Mucosa of stomach (tissue), 1 donor: Measurements from ENCODE around the gene FRMD6.

ENCODE experiments used
- H3K27me3 ChIP-seq: one replicate; pipeline ENCODE4 v1.7.0; 2013; ENCODE audit warnings: mild to moderate bottlenecking, low read length; ENCODE audit not compliant: control insufficient read depth, insufficient read depth
- H3K36me3 ChIP-seq: one replicate; pipeline ENCODE4 v1.7.0; 2013; ENCODE audit warnings: low read length; ENCODE audit not compliant: control insufficient read depth, insufficient read depth
- H3K4me1 ChIP-seq: one replicate; pipeline ENCODE4 v1.7.0; 2013; ENCODE audit warnings: mild to moderate bottlenecking, low read length; ENCODE audit not compliant: control insufficient read depth, insufficient read depth
- H3K4me3 ChIP-seq: one replicate; pipeline ENCODE4 v1.7.0; 2013; ENCODE audit warnings: low read length
- H3K9ac ChIP-seq: one replicate; pipeline ENCODE4 v1.7.0; 2013; ENCODE audit warnings: mild to moderate bottlenecking, low read length, moderate library complexity
- H3K9me3 ChIP-seq: one replicate; pipeline ENCODE4 v1.7.0; 2013; ENCODE audit warnings: mild to moderate bottlenecking, low read length, moderate library complexity; ENCODE audit not compliant: control insufficient read depth
- donor health status: Pancreatic carcinoma.

Gene FRMD6

DNA sequence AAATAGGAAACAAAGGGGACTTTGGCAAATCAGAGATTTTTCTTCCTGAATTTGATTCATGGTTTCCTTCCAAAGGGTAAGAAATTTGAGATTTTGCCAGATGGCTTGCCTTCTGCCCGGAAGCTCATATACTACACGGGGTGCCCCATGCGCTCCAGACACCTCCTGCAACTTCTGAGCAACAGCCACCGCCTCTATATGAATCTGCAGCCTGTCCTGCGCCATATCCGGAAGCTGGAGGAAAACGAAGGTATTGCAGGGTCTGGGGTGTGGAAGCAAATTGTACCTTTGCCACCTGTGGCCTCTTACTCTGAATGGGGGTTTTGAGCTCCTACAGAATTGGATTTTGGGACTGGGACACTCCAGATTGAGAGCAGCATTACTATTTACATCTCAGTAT is 63.5 kb downstream of the FRMD6 start:
- Histone ChIP-seq H3K4me1 (no peaks in the 10 kb centered on the region), H3K36me3 (no peaks in the 10 kb centered on the region)

GRCh38 chr14:51715742-51716141 is 64.0 kb downstream of the FRMD6 start:
- H3K36me3 ChIP-seq: no peaks in the 10 kb centered on the region
- H3K4me3 ChIP-seq: no peak overlapping the region
- no peaks in the 10 kb centered on the region for H3K4me1 ChIP-seq
- H3K9me3 ChIP-seq: no peaks in the 10 kb centered on the region
- H3K9ac ChIP-seq: no peak overlapping the region
- no peaks in the 10 kb centered on the region for H3K27me3 ChIP-seq

More for the DNA sequence above, 63.5 kb downstream of the FRMD6 start:
- Histone ChIP-seq H3K27me3 (no peaks in the 10 kb centered on the region), H3K4me3 (no peak overlapping the region), H3K9ac (no peak overlapping the region), H3K9me3 (no peaks in the 10 kb centered on the region)

GRCh38 chr14:51716610-51717009 is 64.9 kb downstream of the FRMD6 start:
- H3K9ac ChIP-seq: no peak overlapping the region
- no peaks in the 10 kb centered on the region for H3K4me1 ChIP-seq
- no peaks in the 10 kb centered on the region for H3K9me3 ChIP-seq
- H3K36me3 ChIP-seq: no peaks in the 10 kb centered on the region
- H3K27me3 ChIP-seq: no peaks in the 10 kb centered on the region
- no peak overlapping the region for H3K4me3 ChIP-seq

GRCh38 chr14:51717766-51718165 is 66.1 kb downstream of the FRMD6 start:
- Histone ChIP-seq H3K27me3 (no peaks in the 10 kb centered on the region), H3K36me3 (no peaks in the 10 kb centered on the region), H3K4me1 (no peaks in the 10 kb centered on the region), H3K9ac (no peak overlapping the region), H3K9me3 (no peaks in the 10 kb centered on the region), H3K4me3 (no peak overlapping the region)

- no peaks in the 10 kb centered on the region for H3K27me3 ChIP-seq
- no peaks in the 10 kb centered on the region for H3K9me3 ChIP-seq
- H3K4me1 ChIP-seq: no peaks in the 10 kb centered on the region
- H3K4me3 ChIP-seq: no peak overlapping the region
- H3K36me3 ChIP-seq: no peaks in the 10 kb centered on the region
- no peak overlapping the region for H3K9ac ChIP-seq
These were observed 68.2 kb downstream of the FRMD6 start for GRCh38 chr14:51719955-51720354.

GRCh38 chr14:51723990-51724389 is 72.3 kb downstream of the FRMD6 start:
- no peak overlapping the region for H3K4me3 ChIP-seq
- no peaks in the 10 kb centered on the region for H3K36me3 ChIP-seq
- H3K4me1 ChIP-seq: no peaks in the 10 kb centered on the region
- H3K9me3 ChIP-seq: no peaks in the 10 kb centered on the region
- H3K9ac ChIP-seq: no peak overlapping the region
- H3K27me3 ChIP-seq: no peaks in the 10 kb centered on the region

- Histone ChIP-seq H3K4me3 (no peak overlapping the region), H3K27me3 (no peaks in the 10 kb centered on the region), H3K9me3 (no peaks in the 10 kb centered on the region), H3K4me1 (no peaks in the 10 kb centered on the region), H3K36me3 (no peaks in the 10 kb centered on the region), H3K9ac (no peak overlapping the region)
These were observed 72.9 kb downstream of the FRMD6 start for GRCh38 chr14:51724650-51725049.

GRCh38 chr14:51725061-51725460 is 73.4 kb downstream of the FRMD6 start:
- Histone ChIP-seq H3K36me3 (no peaks in the 10 kb centered on the region), H3K27me3 (no peaks in the 10 kb centered on the region), H3K9me3 (no peaks in the 10 kb centered on the region), H3K4me3 (no peak overlapping the region), H3K4me1 (no peaks in the 10 kb centered on the region), H3K9ac (no peak overlapping the region)

- Histone ChIP-seq H3K4me3 (no peak overlapping the region), H3K4me1 (no peaks in the 10 kb centered on the region), H3K9ac (no peak overlapping the region), H3K9me3 (no peaks in the 10 kb centered on the region), H3K27me3 (no peaks in the 10 kb centered on the region), H3K36me3 (no peaks in the 10 kb centered on the region)
These were observed 74.6 kb downstream of the FRMD6 start for GRCh38 chr14:51726166-51726899.

DNA sequence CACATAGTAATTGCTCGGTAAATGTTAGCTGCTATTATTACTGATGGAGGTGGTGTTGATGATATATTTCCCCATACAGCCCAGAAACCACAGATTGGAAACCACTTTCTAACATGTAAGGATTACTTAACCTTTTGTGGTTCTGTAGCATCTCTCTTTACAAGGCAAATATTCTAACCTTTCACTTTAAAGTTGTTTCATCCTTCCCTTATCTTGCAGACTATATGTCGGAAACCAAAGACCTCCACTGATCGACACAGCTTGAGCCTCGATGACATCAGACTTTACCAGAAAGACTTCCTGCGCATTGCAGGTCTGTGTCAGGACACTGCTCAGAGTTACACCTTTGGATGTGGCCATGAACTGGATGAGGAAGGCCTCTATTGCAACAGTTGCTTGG is 75.8 kb downstream of the FRMD6 start:
- Histone ChIP-seq H3K9me3 (no peaks in the 10 kb centered on the region), H3K9ac (no peak overlapping the region), H3K27me3 (no peaks in the 10 kb centered on the region), H3K36me3 (no peaks in the 10 kb centered on the region), H3K4me1 (no peaks in the 10 kb centered on the region), H3K4me3 (no peak overlapping the region)

- Histone ChIP-seq H3K36me3 (no peaks in the 10 kb centered on the region), H3K4me1 (no peaks in the 10 kb centered on the region)
These were observed 78.4 kb downstream of the FRMD6 start for GRCh38 chr14:51730098-51730497.

GRCh38 chr14:51730684-51731083 is 79.0 kb downstream of the FRMD6 start:
- no peak overlapping the region for H3K4me3 ChIP-seq
- H3K27me3 ChIP-seq: no peaks in the 10 kb centered on the region
- H3K9ac ChIP-seq: no peak overlapping the region
- no peaks in the 10 kb centered on the region for H3K9me3 ChIP-seq
- H3K36me3 ChIP-seq: no peaks in the 10 kb centered on the region
- H3K4me1 ChIP-seq: no peaks in the 10 kb centered on the region

More at GRCh38 chr14:51730098-51730497, 78.4 kb downstream of the FRMD6 start:
- Histone ChIP-seq H3K27me3 (no peaks in the 10 kb centered on the region), H3K4me3 (no peak overlapping the region), H3K9ac (no peak overlapping the region), H3K9me3 (no peaks in the 10 kb centered on the region)
